GM23338 (cell line): ENCODE measurements around the gene CCDC12. TPM values are rescaled to one million over a fixed set of nuclear protein-coding genes. Genes with fewer than 3 reads are reported as not detected.

Experiments used
- ATAC-seq: fragments of 200-7000 bp; cut with Tn5 transposase; 3 replicates; pipeline ENCODE4 v1.9.1; 2020
- DNase-seq: peaks from one replicate; pipeline ENCODE4 v3.0.0-alpha.2; 2015; ENCODE audit warnings: low spot score
- H2AFZ ChIP-seq: fragments of 200-600 bp; sonication (generic); 2 replicates; pipeline ENCODE4 v1.8.0; 2016; ENCODE audit warnings: antibody characterized with exemption, mild to moderate bottlenecking, moderate library complexity
- H3F3A ChIP-seq: fragments of 200-600 bp; sonication (generic); replicated peaks from 2 replicates; pipeline ENCODE4 v1.8.0; 2017; ENCODE audit warnings: antibody characterized with exemption, mixed run types, low read depth
- H3K27ac ChIP-seq: fragments of 200-600 bp; sonication (generic); 2 replicates; pipeline ENCODE4 v1.6.1; 2016; ENCODE audit warnings: low read depth
- H3K27me3 ChIP-seq: fragments of 200-600 bp; sonication (generic); 2 replicates; pipeline ENCODE4 v1.8.0; 2016; ENCODE audit warnings: mild to moderate bottlenecking, mixed run types, moderate library complexity; ENCODE audit not compliant: insufficient read depth
- H3K36me3 ChIP-seq: fragments of 200-600 bp; sonication (generic); 2 replicates; pipeline ENCODE4 v1.8.0; 2016; ENCODE audit warnings: mild to moderate bottlenecking; ENCODE audit not compliant: insufficient read depth
- H3K4me1 ChIP-seq: fragments of 200-600 bp; sonication (generic); 2 replicates; pipeline ENCODE4 v1.8.0; 2016; ENCODE audit warnings: mild to moderate bottlenecking, moderate library complexity; ENCODE audit not compliant: insufficient read depth
- H3K4me2 ChIP-seq: fragments of 200-600 bp; sonication (generic); 2 replicates; pipeline ENCODE4 v1.7.1; 2017; ENCODE audit warnings: mixed run types
- H3K4me3 ChIP-seq: fragments of 200-600 bp; sonication (generic); 2 replicates; pipeline ENCODE4 v1.6.1; 2016; ENCODE audit warnings: mixed run types
- H3K79me2 ChIP-seq: fragments of 200-600 bp; sonication (generic); replicated peaks from 2 replicates; pipeline ENCODE4 v1.8.0; 2017; ENCODE audit warnings: mild to moderate bottlenecking; ENCODE audit not compliant: insufficient read depth
- H3K9me2 ChIP-seq: fragments of 200-600 bp; sonication (generic); 2 replicates; pipeline ENCODE4 v1.8.0; 2017; ENCODE audit not compliant: insufficient read depth
- H4K20me1 ChIP-seq: fragments of 200-600 bp; sonication (generic); replicated peaks from 2 replicates; pipeline ENCODE4 v1.8.0; 2017; ENCODE audit warnings: mild to moderate bottlenecking; ENCODE audit not compliant: insufficient read depth
- H3K27ac Mint-ChIP-seq: 2 replicates; pipeline ENCODE4 v1.8.0; 2020; ENCODE audit warnings: inconsistent platforms, mild to moderate bottlenecking, moderate library complexity, mixed read lengths
- H3K27me3 Mint-ChIP-seq: 3 replicates; pipeline ENCODE4 v1.8.0; 2022; ENCODE audit warnings: low read depth, mild to moderate bottlenecking, moderate library complexity, mixed read lengths, inconsistent platforms; ENCODE audit not compliant: insufficient read depth, poor library complexity
- H3K36me3 Mint-ChIP-seq: 3 replicates; pipeline ENCODE4 v1.8.0; 2021; ENCODE audit warnings: low read depth, mild to moderate bottlenecking, inconsistent platforms, moderate library complexity, mixed read lengths
- H3K4me1 Mint-ChIP-seq: 3 replicates; pipeline ENCODE4 v1.8.0; 2020; ENCODE audit warnings: mild to moderate bottlenecking, inconsistent platforms, mixed read lengths
- H3K4me3 Mint-ChIP-seq: 3 replicates; pipeline ENCODE4 v1.8.0; 2021; ENCODE audit warnings: moderate library complexity, mild to moderate bottlenecking, inconsistent platforms, mixed read lengths
- H3K9me3 Mint-ChIP-seq: 3 replicates; pipeline ENCODE4 v1.8.0; 2020; ENCODE audit warnings: moderate library complexity, mild to moderate bottlenecking, inconsistent platforms, mixed read lengths
- CREB1 ChIP-seq: fragments of 250-450 bp; sonication (Bioruptor Pico); IDR thresholded peaks from 2 replicates; pipeline ENCODE4 v1.5.0; 2020; ENCODE audit warnings: low read depth, mild to moderate bottlenecking, moderate library complexity
- EZH2 ChIP-seq: fragments of 200-600 bp; sonication (generic); IDR thresholded peaks from one replicate; pipeline ENCODE4 v1.8.0; 2017; ENCODE audit warnings: antibody characterized with exemption, mild to moderate bottlenecking, low read depth; ENCODE audit not compliant: unreplicated experiment
- JUNB ChIP-seq: IDR thresholded peaks from one replicate; pipeline ENCODE4 v1.6.1; 2016; ENCODE audit warnings: antibody characterized with exemption; ENCODE audit not compliant: unreplicated experiment
- NANOG ChIP-seq: IDR thresholded peaks from 2 replicates; pipeline ENCODE4 v1.6.1; 2016; ENCODE audit warnings: antibody characterized with exemption, borderline replicate concordance
- POLR2AphosphoS5 ChIP-seq: IDR thresholded peaks from 2 replicates; pipeline ENCODE4 v1.6.1; 2016; ENCODE audit warnings: antibody characterized with exemption, low read depth
- STAT1 ChIP-seq: IDR thresholded peaks from one replicate; pipeline ENCODE4 v1.6.1; 2016; ENCODE audit warnings: antibody characterized with exemption; ENCODE audit not compliant: unreplicated experiment
- ZNF331 ChIP-seq: fragments of 250-450 bp; sonication (Bioruptor Pico); IDR thresholded peaks from 2 replicates; pipeline ENCODE4 v1.5.0; 2020; ENCODE audit warnings: low read depth, mild to moderate bottlenecking, moderate library complexity
- polyA plus RNA-seq: library from polyadenylated mRNA; unstranded; fragments of >200 nt; fragmentation: Nextera tagmentation; extraction: Ambion mirVana; gene quantifications from 2 replicates; pipeline ENCODE4 v1.2.1, GENCODE V29; 2016
- total RNA-seq: library from RNA; depleted of rRNA; stranded (reverse); fragments of >200 nt; shearing (Covaris generic); gene quantifications from 2 replicates; pipeline ENCODE4 v1.2.3, GENCODE V29; 2014
- TF ChIP-seq, protein P1 (sequence below): IDR thresholded peaks from 2 replicates; pipeline ENCODE4 v1.6.1; 2016; ENCODE audit warnings: antibody characterized with exemption

CCDC12 gene
- total and polyA plus RNA-seq, 2 experiments from 2014 or later = 42.9 to 133 TPM

DNA sequence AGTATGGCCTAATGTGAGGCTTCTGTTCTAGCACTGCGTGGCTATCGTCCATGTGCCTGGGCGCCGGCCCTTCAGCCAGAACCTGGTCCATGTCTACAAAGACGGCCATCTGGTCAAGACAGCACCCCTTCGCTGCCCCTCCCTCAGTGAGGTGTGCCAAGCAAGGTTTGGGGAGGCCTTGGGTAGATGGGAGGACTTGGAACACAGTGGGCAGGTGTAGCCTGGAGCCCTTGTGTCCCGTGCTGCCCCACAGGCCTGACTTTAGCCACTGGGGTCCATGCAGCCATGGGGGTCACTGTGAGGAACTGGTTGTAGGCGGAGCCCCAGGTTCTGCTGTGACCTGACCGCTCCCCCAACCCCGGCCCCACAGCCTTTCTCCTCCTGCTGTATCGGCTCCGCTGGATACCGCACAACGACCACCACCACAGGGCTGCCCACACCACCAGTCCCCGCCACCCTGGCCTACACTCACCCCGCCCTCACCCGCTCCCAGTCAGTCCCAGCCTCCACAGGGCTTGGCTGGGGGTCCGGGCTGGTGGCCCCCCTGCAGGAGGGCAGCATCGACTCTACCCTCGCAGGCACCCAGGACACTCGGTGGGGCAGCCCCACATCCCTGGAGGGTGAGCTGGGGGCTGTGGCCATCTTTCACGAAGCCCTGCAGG lies 19.5 kb upstream of the CCDC12 start:
- no peak overlapping the region for H3K4me3 ChIP-seq

DNA sequence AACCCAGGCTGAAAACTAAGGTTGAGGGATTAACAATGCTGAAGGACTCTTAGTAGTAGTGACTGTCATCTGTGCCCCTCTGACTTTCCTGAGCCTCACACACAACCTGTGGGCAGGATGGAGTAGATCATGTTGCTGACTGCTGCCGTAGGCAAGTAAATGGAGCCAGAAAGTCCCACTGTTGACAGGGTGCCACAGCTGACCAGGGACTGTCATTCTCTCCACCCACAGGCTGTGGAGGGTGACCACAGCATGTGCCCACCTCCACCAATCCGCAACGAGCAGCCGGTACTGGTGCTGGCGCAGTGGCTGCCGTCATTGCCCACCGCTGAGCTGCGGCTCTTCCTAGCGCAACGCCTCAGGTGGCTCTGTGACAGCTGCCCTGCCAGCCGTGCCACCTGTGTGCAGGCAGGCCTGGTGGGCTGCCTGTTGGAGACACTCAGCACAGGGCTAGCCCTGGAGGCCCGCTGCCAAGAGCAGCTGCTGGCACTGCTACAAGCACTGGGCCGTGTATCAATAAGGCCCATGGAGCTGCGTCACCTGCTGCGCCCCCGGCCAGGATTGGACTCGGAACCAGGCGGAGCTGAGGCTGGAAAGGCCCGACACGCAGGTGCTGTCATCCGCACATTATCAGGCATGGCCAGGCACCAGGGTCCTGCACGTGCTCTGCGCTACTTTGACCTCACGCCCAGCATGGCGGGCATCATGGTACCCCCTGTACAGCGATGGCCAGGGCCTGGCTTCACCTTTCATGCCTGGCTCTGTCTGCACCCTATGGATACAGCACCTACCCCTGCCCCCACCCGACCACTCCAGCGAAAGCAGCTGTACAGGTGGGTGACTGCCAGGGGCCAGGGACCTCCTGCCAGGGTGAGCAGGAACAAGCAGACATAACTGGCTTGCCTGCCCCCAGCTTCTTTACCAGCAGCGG lies 18.5 kb upstream of the CCDC12 start:
- Mint-ChIP-seq H3K36me3 (peaks cover 3% of the 10 kb centered on the region; the same call in 2 of the 3 replicates), H3K9me3 (no peaks in the 10 kb centered on the region; the same call in 2 of the 3 replicates), H3K27me3 (peaks cover 17% of the 10 kb centered on the region), H3K4me3 (no peak overlapping the region), H3K4me1 (peaks cover 5% of the 10 kb centered on the region; the same call in 2 of the 3 replicates), H3K27ac (no peak overlapping the region)
- Histone ChIP-seq H3K27me3 (no peaks in the 10 kb centered on the region), H3K36me3 (no peaks in the 10 kb centered on the region; the same call in 1 of the 2 replicates), H3K4me2 (no peak overlapping the region), H3K79me2 (no peaks in the 10 kb centered on the region), H3F3A (no peaks in the 10 kb centered on the region), H3K4me1 (no peaks in the 10 kb centered on the region), H3K4me3 (no peak overlapping the region), H2AFZ (no peak overlapping the region), H3K27ac (no peak overlapping the region), H3K9me2 (no peaks in the 10 kb centered on the region), H4K20me1 (no peaks in the 10 kb centered on the region; the same call in 1 of the 2 replicates)
- TF ChIP-seq JUNB (no peak), ZNF331 (CRISPR knock-in tag) (no peak), CREB1 (no peak), POLR2AphosphoS5 (no peak), NANOG (no peak), EZH2 (no peak)
- TF ChIP-seq, protein P1, sequence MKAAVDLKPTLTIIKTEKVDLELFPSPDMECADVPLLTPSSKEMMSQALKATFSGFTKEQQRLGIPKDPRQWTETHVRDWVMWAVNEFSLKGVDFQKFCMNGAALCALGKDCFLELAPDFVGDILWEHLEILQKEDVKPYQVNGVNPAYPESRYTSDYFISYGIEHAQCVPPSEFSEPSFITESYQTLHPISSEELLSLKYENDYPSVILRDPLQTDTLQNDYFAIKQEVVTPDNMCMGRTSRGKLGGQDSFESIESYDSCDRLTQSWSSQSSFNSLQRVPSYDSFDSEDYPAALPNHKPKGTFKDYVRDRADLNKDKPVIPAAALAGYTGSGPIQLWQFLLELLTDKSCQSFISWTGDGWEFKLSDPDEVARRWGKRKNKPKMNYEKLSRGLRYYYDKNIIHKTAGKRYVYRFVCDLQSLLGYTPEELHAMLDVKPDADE = no peak
- ATAC-seq (no peak), DNase-seq (no peak)

More for the DNA sequence above, 19.5 kb upstream of the CCDC12 start:
- Histone ChIP-seq H3K79me2 (no peaks in the 10 kb centered on the region), H3K4me2 (no peak overlapping the region), H3K27ac (no peak overlapping the region), H3F3A (no peaks in the 10 kb centered on the region), H2AFZ (no peak overlapping the region), H3K27me3 (no peaks in the 10 kb centered on the region), H3K36me3 (no peaks in the 10 kb centered on the region; the same call in 1 of the 2 replicates), H4K20me1 (no peaks in the 10 kb centered on the region; the same call in 1 of the 2 replicates), H3K9me2 (no peaks in the 10 kb centered on the region), H3K4me1 (no peaks in the 10 kb centered on the region)
- H3K9me3 Mint-ChIP-seq = no peaks in the 10 kb centered on the region
- H3K4me1 Mint-ChIP-seq = peaks cover 5% of the 10 kb centered on the region; the same call in 2 of the 3 replicates
- no peak overlapping the region for H3K4me3 Mint-ChIP-seq
- peaks cover 6% of the 10 kb centered on the region; the same call in 2 of the 3 replicates for H3K36me3 Mint-ChIP-seq
- DNase-seq = no peak
- TF ChIP-seq STAT1 = no peak
- TF ChIP-seq POLR2AphosphoS5 = no peak
- H3K27me3 Mint-ChIP-seq = peaks cover 12% of the 10 kb centered on the region
- no peak overlapping the region for H3K27ac Mint-ChIP-seq
- no peak for ATAC-seq
